WTC11 (cell line): Measurements from ENCODE around the gene CAST. TPM values are rescaled to one million over a fixed set of nuclear protein-coding genes. Genes with fewer than 3 reads are reported as not detected.

Source experiments
- ATAC-seq: fragments of 200-7000 bp; cut with Tn5 transposase; 2 replicates; pipeline ENCODE4 v1.10.0; 2021; ENCODE audit warnings: mild to moderate bottlenecking, moderate library complexity
- CTCF ChIA-PET: fragments of 300-600 bp; sonication (Branson Sonifier 250); formaldehyde crosslinking; loops from one replicate; lab custom pipeline; 2021; ENCODE audit warnings: antibody characterized with exemption; lab: Charles Lee
- POLR2A ChIA-PET: fragments of 350-600 bp; sonication (Branson Sonifier 250); formaldehyde crosslinking; loops from one replicate; lab custom pipeline; 2021; ENCODE audit warnings: antibody characterized with exemption; lab: Charles Lee
- DNase-seq: peaks from one replicate; pipeline ENCODE4 v3.0.0; 2021; ENCODE audit warnings: low spot score
- H3K27ac Mint-ChIP-seq: 2 replicates; pipeline ENCODE4 v1.8.0; 2021; ENCODE audit warnings: mixed read lengths
- H3K27me3 Mint-ChIP-seq: 2 replicates; pipeline ENCODE4 v1.8.0; 2021; ENCODE audit warnings: low read depth, mild to moderate bottlenecking, moderate library complexity, mixed read lengths
- H3K36me3 Mint-ChIP-seq: 2 replicates; pipeline ENCODE4 v1.8.0; 2021; ENCODE audit warnings: mixed read lengths
- H3K4me1 Mint-ChIP-seq: 2 replicates; pipeline ENCODE4 v1.8.0; 2022; ENCODE audit warnings: mixed read lengths
- H3K4me3 Mint-ChIP-seq: 2 replicates; pipeline ENCODE4 v1.8.0; 2021; ENCODE audit warnings: mild to moderate bottlenecking, moderate library complexity, mixed read lengths
- H3K9me3 Mint-ChIP-seq: 2 replicates; pipeline ENCODE4 v1.8.0; 2021; ENCODE audit warnings: mixed read lengths
- ARID4B ChIP-seq: sonication (generic); formaldehyde crosslinking; IDR thresholded peaks from 2 replicates; pipeline ENCODE4 v1.8.0; 2023; ENCODE audit warnings: missing genetic modification reagents, mild to moderate bottlenecking, borderline replicate concordance
- CBFB ChIP-seq: sonication (generic); formaldehyde crosslinking; IDR thresholded peaks from 2 replicates; pipeline ENCODE4 v1.8.1; 2022; ENCODE audit warnings: mild to moderate bottlenecking, low read depth, missing genetic modification reagents
- ESRRA ChIP-seq: sonication (generic); formaldehyde crosslinking; IDR thresholded peaks from 2 replicates; pipeline ENCODE4 v1.8.1; 2022; ENCODE audit warnings: mild to moderate bottlenecking, missing genetic modification reagents, borderline replicate concordance
- FOXK1 ChIP-seq: sonication (generic); formaldehyde crosslinking; IDR thresholded peaks from 2 replicates; pipeline ENCODE4 v1.8.0; 2022; ENCODE audit warnings: mild to moderate bottlenecking, moderate library complexity, missing genetic modification reagents
- FOXP4 ChIP-seq: sonication (generic); formaldehyde crosslinking; IDR thresholded peaks from 2 replicates; pipeline ENCODE4 v1.8.0; 2022; ENCODE audit warnings: mild to moderate bottlenecking, missing genetic modification reagents
- GABPB1 ChIP-seq: sonication (generic); formaldehyde crosslinking; IDR thresholded peaks from 2 replicates; pipeline ENCODE4 v1.8.1; 2023; ENCODE audit warnings: mild to moderate bottlenecking, missing genetic modification reagents
- JUN ChIP-seq: sonication (generic); formaldehyde crosslinking; IDR thresholded peaks from 2 replicates; pipeline ENCODE4 v1.8.0; 2023; ENCODE audit warnings: mild to moderate bottlenecking, missing genetic modification reagents
- NFATC4 ChIP-seq: fragments of 250-450 bp; sonication (Bioruptor Pico); IDR thresholded peaks from 2 replicates; pipeline ENCODE4 v1.9.0; 2021; ENCODE audit warnings: mild to moderate bottlenecking
- NFYB ChIP-seq: sonication (generic); formaldehyde crosslinking; conservative IDR thresholded peaks from 2 replicates; pipeline ENCODE4 v1.8.0; 2022; ENCODE audit warnings: low read depth, missing genetic modification reagents
- NR1H2 ChIP-seq: sonication (generic); formaldehyde crosslinking; IDR thresholded peaks from 2 replicates; pipeline ENCODE4 v1.9.0; 2021; ENCODE audit warnings: mild to moderate bottlenecking, moderate library complexity, missing genetic modification reagents
- NR2C2 ChIP-seq: sonication (generic); formaldehyde crosslinking; IDR thresholded peaks from 2 replicates; pipeline ENCODE4 v1.8.0; 2022; ENCODE audit warnings: mild to moderate bottlenecking, missing genetic modification reagents
- PRRX2 ChIP-seq: fragments of 250-450 bp; sonication (Bioruptor Pico); IDR thresholded peaks from 2 replicates; pipeline ENCODE4 v1.8.0; 2021; ENCODE audit warnings: mild to moderate bottlenecking
- RORB ChIP-seq: fragments of 250-450 bp; sonication (Bioruptor Pico); IDR thresholded peaks from 2 replicates; pipeline ENCODE4 v1.9.0; 2021; ENCODE audit warnings: mild to moderate bottlenecking
- SMAD3 ChIP-seq: sonication (generic); formaldehyde crosslinking; IDR thresholded peaks from 2 replicates; pipeline ENCODE4 v1.8.0; 2022; ENCODE audit warnings: missing genetic modification reagents, mild to moderate bottlenecking, borderline replicate concordance
- SOX15 ChIP-seq: fragments of 250-450 bp; sonication (Bioruptor Pico); IDR thresholded peaks from 2 replicates; pipeline ENCODE4 v1.9.0; 2021; ENCODE audit warnings: mild to moderate bottlenecking
- ZNF138 ChIP-seq: sonication (generic); formaldehyde crosslinking; conservative IDR thresholded peaks from 2 replicates; pipeline ENCODE4 v1.8.1; 2022; ENCODE audit warnings: mild to moderate bottlenecking, moderate library complexity, missing genetic modification reagents
- ZNF532 ChIP-seq: fragments of 250-450 bp; sonication (Bioruptor Pico); IDR thresholded peaks from 2 replicates; pipeline ENCODE4 v1.9.0; 2021; ENCODE audit warnings: mild to moderate bottlenecking, borderline replicate concordance
- total RNA-seq: library from RNA; stranded (reverse); gene quantifications from 3 replicates; pipeline ENCODE4 v1.2.3, GENCODE V29; 2021
- TF ChIP-seq, protein P1 (sequence below): fragments of 250-450 bp; sonication (Bioruptor Pico); IDR thresholded peaks from 2 replicates; pipeline ENCODE4 v2.1.2; 2022; ENCODE audit warnings: mild to moderate bottlenecking, moderate library complexity

The CAST gene
- total RNA-seq, 1 experiment from 2014 or later: 40.0 TPM

DNA sequence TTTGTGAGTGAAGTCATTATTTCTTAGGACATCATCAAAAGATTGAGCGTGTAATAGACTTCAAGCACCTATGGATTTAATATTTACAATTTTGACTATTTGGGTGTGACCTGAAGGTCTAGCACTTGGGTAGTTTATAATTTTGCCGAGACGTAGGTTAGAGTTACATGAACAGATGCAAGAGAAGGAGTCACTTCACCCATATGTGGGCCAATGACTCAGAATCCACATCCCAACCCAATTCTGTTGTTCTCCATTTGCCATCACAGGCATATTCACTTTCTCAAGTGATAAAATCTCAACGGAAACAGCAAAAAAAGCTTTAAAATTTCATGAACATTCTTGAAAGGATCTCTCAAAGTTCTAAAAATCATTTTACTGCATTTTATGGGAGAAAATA lies 157.6 kb downstream of the CAST start (continued):
- TF ChIP-seq ESRRA (CRISPR knock-in tag) (no peak), CBFB (CRISPR knock-in tag) (no peak), NFATC4 (CRISPR knock-in tag) (no peak)
- TF ChIP-seq, all 79 proteins: peak for 0

GRCh38 chr5:96821260-96821916 lies 159.2 kb downstream of the CAST start:
- no peaks in the 10 kb centered on the region for H3K36me3 Mint-ChIP-seq
- POLR2A ChIA-PET: no interaction called here
- DNase-seq (no peak), ATAC-seq (peak; percentile 68)
- H3K4me1 Mint-ChIP-seq: peaks cover 21% of the 10 kb centered on the region
- H3K27ac Mint-ChIP-seq: peak overlapping the region; percentile 51; the same call in 1 of the 2 replicates
- H3K4me3 Mint-ChIP-seq: no peak overlapping the region
- no peak for TF ChIP-seq PRRX2 (CRISPR knock-in tag)
- TF ChIP-seq RORB (CRISPR knock-in tag): no peak
- no peak for TF ChIP-seq SMAD3 (CRISPR knock-in tag)
- no peak for TF ChIP-seq FOXP4 (CRISPR knock-in tag)
- no peak for TF ChIP-seq ZNF138 (CRISPR knock-in tag)
- no peak for TF ChIP-seq NR1H2 (CRISPR knock-in tag)
- TF ChIP-seq FOXK1 (CRISPR knock-in tag): no peak
- no peak for TF ChIP-seq NFYB (CRISPR knock-in tag)
- no peaks in the 10 kb centered on the region for H3K27me3 Mint-ChIP-seq
- CTCF ChIA-PET: interaction anchor here (0.7 to 1.0 kb wide), 2 partner anchors 47 to 222 kb away, joined by 3 read pairs; no protein-coding TSS in a partner anchor
- no peaks in the 10 kb centered on the region for H3K9me3 Mint-ChIP-seq

- Mint-ChIP-seq H3K9me3 (no peaks in the 10 kb centered on the region), H3K36me3 (no peaks in the 10 kb centered on the region), H3K4me3 (no peak overlapping the region), H3K27me3 (no peaks in the 10 kb centered on the region), H3K4me1 (peaks cover 13% of the 10 kb centered on the region), H3K27ac (no peak overlapping the region)
- ATAC-seq (no peak), DNase-seq (no peak)
- CTCF ChIA-PET: no interaction called here
- TF ChIP-seq ARID4B (CRISPR knock-in tag) (no peak), JUN (no peak), NR2C2 (CRISPR knock-in tag) (no peak), ZNF532 (CRISPR knock-in tag) (no peak), SOX15 (CRISPR knock-in tag) (no peak), GABPB1 (CRISPR knock-in tag) (no peak)
- TF ChIP-seq, protein P1, sequence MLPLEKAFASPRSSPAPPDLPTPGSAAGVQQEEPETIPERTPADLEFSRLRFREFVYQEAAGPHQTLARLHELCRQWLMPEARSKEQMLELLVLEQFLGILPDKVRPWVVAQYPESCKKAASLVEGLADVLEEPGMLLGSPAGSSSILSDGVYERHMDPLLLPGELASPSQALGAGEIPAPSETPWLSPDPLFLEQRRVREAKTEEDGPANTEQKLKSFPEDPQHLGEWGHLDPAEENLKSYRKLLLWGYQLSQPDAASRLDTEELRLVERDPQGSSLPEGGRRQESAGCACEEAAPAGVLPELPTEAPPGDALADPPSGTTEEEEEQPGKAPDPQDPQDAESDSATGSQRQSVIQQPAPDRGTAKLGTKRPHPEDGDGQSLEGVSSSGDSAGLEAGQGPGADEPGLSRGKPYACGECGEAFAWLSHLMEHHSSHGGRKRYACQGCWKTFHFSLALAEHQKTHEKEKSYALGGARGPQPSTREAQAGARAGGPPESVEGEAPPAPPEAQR (CRISPR knock-in tag): no peak
- TF ChIP-seq, all 79 proteins: peak for 0
- POLR2A ChIA-PET: no interaction called here
Observed at GRCh38 chr5:96822686-96823459, 160.7 kb downstream of the CAST start.
